ENCODE results near the gene VSTM5.

- peak; percentile 20 to 32 for TF ChIP-seq CTCF (IDR thresholded peaks at IDR 0.05; ENCODE audit: extremely low read depth in 1 of 2, insufficient read depth in 1 of 2, low read depth in 1 of 2, low read length in 2 of 2)
- TF ChIP-seq POLR2AphosphoS5 (IDR thresholded peaks at IDR 0.05; ENCODE audit: insufficient read depth, low read depth, low read length): no peak
- no peak for TF ChIP-seq JUN (IDR thresholded peaks at IDR 0.05; ENCODE audit: borderline replicate concordance, insufficient read depth, insufficient read length, low read depth)
- TF ChIP-seq POLR2A (IDR thresholded peaks at IDR 0.05; ENCODE audit: low read depth, low read length): no peak
- TF ChIP-seq EZH2 (IDR thresholded peaks at IDR 0.05; ENCODE audit: borderline replicate concordance, low read depth, low read length, severe bottlenecking): no peak
- no peak for TF ChIP-seq MAX (IDR thresholded peaks at IDR 0.05; ENCODE audit: insufficient read depth, insufficient read length)
Measured at GRCh38 chr11:93895106-93895862, 44.9 kb upstream of the VSTM5 start.

All from endothelial cell of umbilical vein (primary cell).